ENCODE measurements around the gene FHL2. TPM values are rescaled to one million over a fixed set of nuclear protein-coding genes. Genes with fewer than 3 reads are reported as not detected.
A peak's percentile ranks its signal among the peaks of the same experiment; 100 is the strongest.
"Not testable (repeated sequence)": the region's sequence is repeated elsewhere in the genome, so short reads cannot be mapped to it uniquely, and the experiment has no call there.

The FHL2 gene
- total and polyA plus RNA-seq, 2 experiments from 2014 or later = 612 to 1,288 TPM

DNA sequence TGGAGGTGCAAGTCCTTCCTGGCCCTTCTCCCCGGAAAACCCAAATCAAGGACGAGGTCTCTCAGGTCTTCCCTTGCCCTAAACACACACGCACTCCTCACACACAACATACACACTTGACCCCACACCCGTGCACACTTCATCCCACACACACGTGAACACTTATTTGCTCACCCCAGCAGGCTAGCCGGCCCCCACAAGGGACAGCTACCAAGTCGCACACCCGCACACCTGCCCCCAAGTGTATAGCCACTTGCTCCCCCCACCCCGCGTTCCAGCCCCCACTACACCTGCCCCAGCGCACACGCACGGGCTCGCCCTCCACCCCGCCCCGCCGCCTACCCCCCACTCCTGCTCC lies 69.7 kb downstream of the FHL2 start:
- H3K4me3 ChIP-seq = peak overlapping the region; percentile 56
- H3K27ac ChIP-seq = peak overlapping the region; percentile 63
- no peaks in the 10 kb centered on the region for H3K9me3 ChIP-seq (ENCODE audit: low read depth)
- TF ChIP-seq, protein P1, sequence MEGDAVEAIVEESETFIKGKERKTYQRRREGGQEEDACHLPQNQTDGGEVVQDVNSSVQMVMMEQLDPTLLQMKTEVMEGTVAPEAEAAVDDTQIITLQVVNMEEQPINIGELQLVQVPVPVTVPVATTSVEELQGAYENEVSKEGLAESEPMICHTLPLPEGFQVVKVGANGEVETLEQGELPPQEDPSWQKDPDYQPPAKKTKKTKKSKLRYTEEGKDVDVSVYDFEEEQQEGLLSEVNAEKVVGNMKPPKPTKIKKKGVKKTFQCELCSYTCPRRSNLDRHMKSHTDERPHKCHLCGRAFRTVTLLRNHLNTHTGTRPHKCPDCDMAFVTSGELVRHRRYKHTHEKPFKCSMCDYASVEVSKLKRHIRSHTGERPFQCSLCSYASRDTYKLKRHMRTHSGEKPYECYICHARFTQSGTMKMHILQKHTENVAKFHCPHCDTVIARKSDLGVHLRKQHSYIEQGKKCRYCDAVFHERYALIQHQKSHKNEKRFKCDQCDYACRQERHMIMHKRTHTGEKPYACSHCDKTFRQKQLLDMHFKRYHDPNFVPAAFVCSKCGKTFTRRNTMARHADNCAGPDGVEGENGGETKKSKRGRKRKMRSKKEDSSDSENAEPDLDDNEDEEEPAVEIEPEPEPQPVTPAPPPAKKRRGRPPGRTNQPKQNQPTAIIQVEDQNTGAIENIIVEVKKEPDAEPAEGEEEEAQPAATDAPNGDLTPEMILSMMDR (IDR thresholded peaks at IDR 0.05; ENCODE audit: low read depth, low read length) = no peak
- no peaks in the 10 kb centered on the region for H3K4me1 ChIP-seq (ENCODE audit: low read depth)
- no peaks in the 10 kb centered on the region for H3K27me3 ChIP-seq
- no peak for DNase-seq (ENCODE audit: low read depth in 1 of 2, low spot score in 1 of 2)
- no peaks in the 10 kb centered on the region for H3K36me3 ChIP-seq

DNA sequence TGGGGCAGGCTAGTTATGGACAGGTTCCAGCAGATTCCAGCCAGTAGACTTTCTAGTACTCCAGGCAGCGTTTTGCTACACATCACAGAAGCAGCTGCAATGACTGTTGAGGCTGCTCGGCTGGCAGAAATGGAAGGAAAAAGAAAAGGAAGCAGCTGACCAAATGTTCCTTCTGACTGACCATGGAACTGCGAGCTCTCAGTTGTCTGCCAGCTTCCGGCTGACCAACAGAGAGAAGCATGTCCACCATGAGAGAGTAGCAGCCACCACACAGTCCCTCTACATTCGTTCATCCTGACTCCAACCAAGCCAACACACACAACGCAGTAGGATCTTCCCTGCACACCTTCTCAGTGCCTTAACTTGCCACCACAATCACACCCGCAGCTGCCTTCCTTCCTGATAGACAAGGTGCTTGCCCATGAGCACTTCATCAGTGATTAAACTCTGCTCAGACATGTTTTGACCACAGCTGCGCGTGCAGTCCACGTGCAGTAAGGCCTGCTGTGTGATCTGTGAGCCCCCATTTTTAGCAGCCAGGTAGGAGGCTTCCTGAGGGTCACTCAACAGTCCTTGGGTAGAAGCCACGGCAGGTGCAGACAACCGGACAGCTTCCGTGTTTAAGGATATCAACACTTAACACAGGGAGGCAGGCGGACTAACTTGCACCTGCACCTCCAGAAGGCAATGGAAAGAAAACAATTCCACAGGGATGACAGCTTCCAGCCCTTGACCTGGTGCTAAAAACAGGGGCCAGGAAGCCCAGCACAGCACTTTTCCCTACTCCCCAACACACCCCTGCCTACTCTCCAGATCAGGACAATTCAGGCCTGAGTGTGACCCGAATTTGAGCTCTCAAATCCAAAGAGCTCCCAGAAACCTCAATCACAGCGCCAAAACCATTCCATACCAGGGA lies 70.3 kb downstream of the FHL2 start:
- Histone ChIP-seq H3K4me3 (peak overlapping the region; percentile 56), H3K27me3 (no peaks in the 10 kb centered on the region), H3K27ac (peak overlapping the region; percentile 63), H3K9me3 (ENCODE audit: low read depth) (no peaks in the 10 kb centered on the region), H3K4me1 (ENCODE audit: low read depth) (no peaks in the 10 kb centered on the region), H3K36me3 (no peaks in the 10 kb centered on the region)
- DNase-seq (ENCODE audit: low read depth in 1 of 2, low spot score in 1 of 2) = peak in 1 of 2 donors; percentile 56
- TF ChIP-seq, protein P1 (IDR thresholded peaks at IDR 0.05; ENCODE audit: low read depth, low read length) = no peak

DNA sequence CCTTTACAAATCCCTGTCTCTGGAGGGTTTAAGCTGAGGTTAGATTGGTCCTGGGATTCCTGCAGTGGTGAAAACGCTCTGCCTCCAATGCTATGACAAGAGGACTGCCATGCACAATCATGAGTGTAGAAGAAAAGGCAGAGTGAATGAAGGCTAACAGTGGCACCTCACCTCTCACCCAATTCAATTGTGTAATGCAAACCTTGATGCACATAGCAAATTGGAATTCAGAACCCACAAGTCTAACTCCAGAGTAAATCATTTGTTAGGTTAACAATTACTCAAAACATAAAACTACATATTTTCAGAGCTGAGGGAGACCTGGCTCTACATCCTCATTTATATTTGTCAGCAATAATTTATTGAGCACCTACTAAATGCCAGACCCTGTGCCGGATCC lies 71.2 kb downstream of the FHL2 start:
- Histone ChIP-seq H3K4me3 (no peak overlapping the region), H3K9me3 (ENCODE audit: low read depth) (no peaks in the 10 kb centered on the region), H3K36me3 (no peaks in the 10 kb centered on the region), H3K27ac (no peak overlapping the region), H3K4me1 (ENCODE audit: low read depth) (no peaks in the 10 kb centered on the region), H3K27me3 (no peaks in the 10 kb centered on the region)
- TF ChIP-seq, protein P1 (IDR thresholded peaks at IDR 0.05; ENCODE audit: low read depth, low read length) = no peak
- DNase-seq (ENCODE audit: low read depth in 1 of 2, low spot score in 1 of 2) = no peak

DNA sequence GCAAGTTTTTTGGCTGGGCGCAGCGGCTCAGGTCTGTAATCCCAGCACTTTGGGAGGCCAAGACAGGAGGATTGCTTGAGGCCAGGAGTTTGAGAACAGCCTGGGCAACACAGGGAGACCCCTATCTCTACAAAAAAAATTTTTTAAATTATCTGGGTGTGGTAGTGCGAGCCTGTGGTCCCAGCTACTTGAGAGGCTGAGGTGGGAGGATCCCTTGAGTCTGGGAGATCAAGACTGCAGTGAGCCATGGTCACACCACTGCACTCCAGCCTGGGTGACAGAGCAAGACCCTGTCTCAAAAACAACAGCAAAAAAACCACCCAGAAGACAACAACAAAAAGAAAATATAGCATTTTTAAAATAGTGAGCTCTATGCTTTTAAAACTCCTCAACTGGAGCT lies 71.6 kb downstream of the FHL2 start:
- H3K27ac ChIP-seq; H3K27me3 ChIP-seq; H3K4me1 ChIP-seq (ENCODE audit: low read depth); H3K4me3 ChIP-seq; H3K36me3 ChIP-seq; H3K9me3 ChIP-seq (ENCODE audit: low read depth); DNase-seq (ENCODE audit: low read depth in 1 of 2, low spot score in 1 of 2): not testable (repeated sequence)

DNA sequence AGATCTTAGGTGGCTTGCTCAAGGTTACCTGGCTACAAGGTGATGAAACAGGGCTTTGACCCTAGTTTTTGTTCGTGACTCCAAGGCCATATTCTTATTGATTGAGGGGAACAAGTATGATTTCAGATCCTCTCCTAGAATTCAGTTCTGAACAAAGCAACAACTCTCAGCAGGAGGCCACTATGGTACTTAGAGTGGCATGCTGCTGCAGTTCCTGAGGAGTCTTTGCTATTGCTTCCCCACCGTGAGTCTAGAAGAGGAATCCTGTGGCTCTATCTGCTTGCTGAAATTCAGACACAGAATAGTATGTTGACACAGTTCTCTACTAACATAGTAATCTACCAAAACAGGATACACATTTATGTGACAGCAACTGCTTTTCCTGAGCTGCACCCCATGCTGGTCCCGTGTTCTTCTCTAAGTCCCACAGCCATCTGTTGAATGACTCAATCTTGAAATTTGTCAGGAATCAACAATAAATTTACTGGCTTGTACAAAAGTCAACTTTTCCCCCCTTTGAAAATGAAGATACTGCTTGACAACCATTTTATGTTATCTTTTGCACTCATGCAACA lies 73.4 kb downstream of the FHL2 start:
- no peaks in the 10 kb centered on the region for H3K9me3 ChIP-seq (ENCODE audit: low read depth)
- no peaks in the 10 kb centered on the region for H3K36me3 ChIP-seq
- no peak overlapping the region for H3K27ac ChIP-seq
- TF ChIP-seq, protein P1 (IDR thresholded peaks at IDR 0.05; ENCODE audit: low read depth, low read length) = no peak
- peak in 1 of 2 donors; percentile 48 for DNase-seq (ENCODE audit: low read depth in 1 of 2, low spot score in 1 of 2)
- H3K4me3 ChIP-seq = no peak overlapping the region
- no peaks in the 10 kb centered on the region for H3K4me1 ChIP-seq (ENCODE audit: low read depth)
- no peaks in the 10 kb centered on the region for H3K27me3 ChIP-seq

DNA sequence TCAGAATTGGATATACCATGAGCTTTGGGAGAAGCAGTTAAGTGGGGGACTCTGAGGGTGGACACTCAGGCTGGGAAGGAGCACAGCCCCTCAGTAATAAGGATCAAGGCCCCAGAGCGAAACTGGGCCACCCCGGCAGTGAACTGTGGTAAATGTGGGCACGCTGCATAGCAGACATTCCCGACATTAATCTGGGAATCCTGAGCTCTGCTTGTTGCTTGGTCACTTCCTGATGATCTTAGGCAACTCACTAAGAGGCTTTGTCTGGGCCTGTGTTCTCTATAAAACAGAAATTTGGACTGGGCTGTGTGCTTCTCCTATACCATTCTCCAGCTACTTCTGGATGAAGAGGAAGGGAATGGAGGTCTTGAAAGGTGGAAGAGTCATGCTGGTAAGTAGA lies 74.1 kb downstream of the FHL2 start:
- no peak overlapping the region for H3K27ac ChIP-seq
- H3K4me3 ChIP-seq = no peak overlapping the region
- H3K9me3 ChIP-seq (ENCODE audit: low read depth) = no peaks in the 10 kb centered on the region
- H3K36me3 ChIP-seq = no peaks in the 10 kb centered on the region
- peak in 1 of 2 donors; percentile 87 for DNase-seq (ENCODE audit: low read depth in 1 of 2, low spot score in 1 of 2)
- H3K27me3 ChIP-seq = no peaks in the 10 kb centered on the region
- TF ChIP-seq, protein P1 (IDR thresholded peaks at IDR 0.05; ENCODE audit: low read depth, low read length) = no peak
- H3K4me1 ChIP-seq (ENCODE audit: low read depth) = no peaks in the 10 kb centered on the region
